Right lobe of liver (tissue), 4 donors: ENCODE data around the gene TMC2.

Experiments used
- CTCF ChIP-seq, 4 donors: fragments of 200-600 bp in 3 of 4; fragments of 450-650 bp in 1 of 4; IDR thresholded peaks; one replicate each; pipeline versions ENCODE4 v1.5.1 to v1.8.0; 2016 to 2022; ENCODE audit warnings: antibody characterized with exemption in 4 of 4, mild to moderate bottlenecking in 2 of 4
- POLR2A ChIP-seq: fragments of 450-650 bp; IDR thresholded peaks from one replicate; pipeline ENCODE4 v1.6.1; 2017; ENCODE audit warnings: antibody characterized with exemption, mild to moderate bottlenecking
- donor health status: DM: no; HTN: no; CAD: no.
- donor health status: DM: no; HTN: no; CAD: no.
- donor health status: DM: no; HTN: yes; CAD: no.

GRCh38 chr20:2564406-2564805 lies 28.0 kb downstream of the TMC2 start:
- TF ChIP-seq CTCF (IDR thresholded peaks at IDR 0.05), result no peak
- no peak for TF ChIP-seq POLR2A
